Activated CD8-positive, alpha-beta memory T cell treated with anti-CD3 and anti-CD28 coated beads for 4 hours (primary cell): ENCODE data around the gene TIMM23B.
A peak's percentile ranks its signal among the peaks of the same experiment; 100 is the strongest.
"Not testable (repeated sequence)": the region's sequence is repeated elsewhere in the genome, so short reads cannot be mapped to it uniquely, and the experiment has no call there.

ENCODE experiments used
- DNase-seq, 2 donors: peaks; one replicate each; pipeline ENCODE4 v3.0.0-alpha.2; 2020; ENCODE audit warnings: low read depth in 2 of 2

The TIMM23B gene, protein sequence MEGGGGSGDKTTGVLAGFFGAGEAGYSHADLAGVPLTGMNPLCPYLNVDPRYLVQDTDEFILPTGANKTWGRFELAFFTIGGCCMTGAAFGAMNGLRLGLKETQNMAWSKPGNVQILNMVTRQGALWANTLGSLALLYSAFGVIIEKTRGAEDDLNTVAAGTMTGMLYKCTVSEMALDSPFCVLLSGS

DNA sequence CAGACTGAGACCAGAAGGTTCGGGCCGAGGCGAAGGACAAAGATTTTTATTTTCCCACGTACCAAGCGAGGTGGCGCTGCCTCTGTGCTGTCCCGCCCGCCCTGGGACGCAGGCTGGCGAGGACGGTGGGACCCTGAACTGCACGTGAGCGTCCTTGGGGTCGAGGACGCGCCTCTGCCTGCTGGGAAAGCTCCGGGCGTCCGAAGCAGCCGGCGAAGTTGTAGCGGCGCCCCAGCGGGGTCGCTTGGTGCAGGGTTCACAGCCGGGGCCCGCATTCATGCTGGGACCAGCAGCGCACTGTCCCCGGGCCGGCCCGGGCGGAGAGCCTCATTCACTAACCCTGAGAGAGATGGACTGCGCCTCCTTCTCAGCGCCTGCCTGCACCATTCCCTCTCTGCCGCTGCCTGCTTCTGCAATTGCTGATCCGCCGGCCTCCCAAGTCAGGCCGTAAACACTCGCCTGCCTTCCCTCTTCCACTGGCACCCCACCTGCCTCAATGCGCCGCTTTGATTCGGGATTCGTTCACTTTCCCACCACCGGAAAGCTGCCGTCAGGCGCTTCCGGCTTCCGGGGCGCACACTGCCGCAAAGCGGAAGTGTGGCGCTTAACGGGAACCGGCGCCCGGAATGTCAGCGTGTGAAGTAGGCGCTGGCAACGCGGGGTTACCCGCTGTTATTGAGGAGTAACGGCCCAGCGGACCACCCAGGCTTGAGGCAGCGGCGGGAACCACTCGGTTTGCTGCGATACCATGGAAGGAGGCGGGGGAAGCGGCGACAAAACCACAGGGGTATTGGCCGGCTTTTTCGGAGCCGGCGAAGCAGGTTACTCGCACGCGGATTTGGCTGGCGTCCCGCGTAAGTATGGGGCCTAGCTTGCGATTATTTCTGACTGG lies at the start of gene TIMM23B, which contains the start of gene PARG:
TSS of gene TIMM23B (plus strand) at position 607 of the 892 bp plus-strand sequence. CDS start at position 749, 142 bp downstream.
TSS of gene PARG (minus strand) at position 581 of the 892 bp plus-strand sequence. CDS start at position 279, 302 bp downstream.
- peak; percentile 57 to 62 for DNase-seq

DNA sequence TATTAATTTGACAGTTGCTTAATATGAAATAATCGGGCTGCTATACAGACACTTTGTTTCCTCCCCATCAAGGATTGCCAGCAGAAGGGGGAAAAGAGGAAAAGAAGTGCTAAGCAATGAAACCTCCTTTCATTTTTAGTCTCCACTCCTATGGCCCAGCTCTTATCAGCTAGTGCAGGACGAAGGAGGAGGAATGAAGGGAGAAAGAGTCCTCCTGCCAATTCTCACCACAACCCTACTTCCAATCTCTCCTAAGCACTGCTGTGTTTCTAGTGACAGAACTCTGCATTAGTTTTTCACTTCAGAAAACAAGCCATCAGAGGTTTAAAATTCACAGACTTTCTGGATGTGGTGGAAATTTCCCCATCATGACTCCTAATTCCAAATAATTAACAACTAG lies 41.9 kb upstream of the TIMM23B start:
- not testable (repeated sequence) for DNase-seq

DNA sequence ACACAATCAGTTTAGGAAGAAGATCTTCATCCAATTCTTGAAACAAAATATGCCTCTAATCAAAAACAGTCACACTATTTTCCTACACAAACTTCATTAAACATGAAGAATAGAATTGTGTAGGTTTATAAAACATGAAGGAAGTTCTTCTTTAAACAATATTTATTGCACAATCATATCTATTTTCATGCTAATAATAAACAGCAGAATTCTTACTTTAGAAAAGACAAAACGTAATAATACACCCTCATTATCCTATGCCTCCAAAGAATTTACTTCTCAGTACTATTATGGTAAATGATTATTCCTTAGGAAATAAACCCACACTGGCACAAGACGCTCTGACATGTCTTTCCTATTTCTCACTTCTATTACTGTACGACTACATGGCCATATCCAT lies 41.4 kb upstream of the TIMM23B start:
- DNase-seq: not testable (repeated sequence)

DNA sequence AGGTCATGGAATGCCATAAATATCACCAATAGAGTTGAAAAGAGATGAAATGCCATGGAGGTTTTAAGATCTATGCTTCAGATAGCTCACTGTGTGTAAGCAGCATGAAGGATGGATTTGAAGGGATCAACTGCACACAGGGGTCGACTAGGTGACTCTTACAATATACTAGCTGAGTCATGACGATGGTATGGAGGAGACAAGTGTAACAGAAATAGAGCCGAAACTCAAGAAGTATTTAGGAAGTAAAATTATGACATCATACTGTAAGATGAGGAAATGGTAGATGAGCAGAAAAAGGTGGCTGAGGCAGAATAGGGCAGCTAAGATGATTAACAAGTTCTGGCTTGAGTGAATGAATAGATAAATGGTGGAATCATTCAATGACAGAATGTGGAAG lies 38.0 kb upstream of the TIMM23B start:
- not testable (repeated sequence) for DNase-seq

DNA sequence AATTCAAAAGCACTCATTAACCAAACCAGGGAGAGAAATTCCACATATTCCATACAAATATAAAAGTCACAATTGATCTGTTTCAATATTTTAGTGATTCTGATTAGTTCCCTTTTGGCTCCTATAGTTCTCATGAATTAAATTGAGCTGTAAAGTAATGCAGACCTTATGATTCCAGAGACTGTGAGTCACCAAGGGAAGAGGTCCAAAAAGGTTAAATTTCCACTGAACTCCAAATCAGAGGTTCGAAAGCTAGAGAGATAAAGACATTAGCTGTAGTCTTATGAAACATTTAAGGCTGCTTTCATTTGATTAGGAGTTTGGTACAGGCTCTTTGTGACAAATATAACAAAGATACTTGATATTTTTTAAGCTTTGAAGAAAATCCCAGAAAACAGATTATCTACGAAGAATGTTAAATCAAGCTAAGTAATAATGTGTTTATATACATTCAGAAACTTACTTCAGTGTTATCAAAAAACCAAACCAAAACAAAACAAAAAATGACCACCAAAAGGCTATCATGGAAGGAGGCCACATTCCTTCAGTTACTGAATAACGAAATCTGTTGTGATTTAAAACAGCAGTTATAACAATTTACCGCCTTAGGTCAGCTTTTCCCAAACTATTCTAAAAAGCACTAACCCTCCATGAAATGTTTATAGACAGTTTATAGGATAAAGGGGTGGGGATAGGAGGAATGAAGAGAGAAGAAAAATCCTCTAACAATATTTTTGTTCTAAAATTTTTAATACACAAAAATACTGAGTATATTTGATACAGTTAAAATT lies 33.4 kb upstream of the TIMM23B start:
- not testable (repeated sequence) for DNase-seq

DNA sequence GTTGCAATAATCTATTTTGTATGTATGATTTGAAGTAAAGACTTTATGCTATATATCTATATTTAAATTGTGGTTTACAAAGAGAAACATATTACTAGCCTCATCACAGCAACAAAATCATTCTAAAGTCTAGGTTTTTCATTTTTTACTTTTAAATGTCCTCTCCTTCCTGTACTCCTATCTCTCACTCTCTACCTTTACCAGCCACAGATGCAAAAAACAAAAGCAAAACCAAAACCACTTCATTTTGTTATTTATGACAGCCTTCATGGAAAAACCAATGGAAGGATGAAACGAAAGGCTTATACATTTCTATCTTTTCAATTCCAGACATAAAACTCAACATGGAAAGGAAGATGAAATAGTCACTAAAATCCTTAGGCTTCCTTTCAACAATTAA lies 31.6 kb upstream of the TIMM23B start:
- DNase-seq: not testable (repeated sequence)

DNA sequence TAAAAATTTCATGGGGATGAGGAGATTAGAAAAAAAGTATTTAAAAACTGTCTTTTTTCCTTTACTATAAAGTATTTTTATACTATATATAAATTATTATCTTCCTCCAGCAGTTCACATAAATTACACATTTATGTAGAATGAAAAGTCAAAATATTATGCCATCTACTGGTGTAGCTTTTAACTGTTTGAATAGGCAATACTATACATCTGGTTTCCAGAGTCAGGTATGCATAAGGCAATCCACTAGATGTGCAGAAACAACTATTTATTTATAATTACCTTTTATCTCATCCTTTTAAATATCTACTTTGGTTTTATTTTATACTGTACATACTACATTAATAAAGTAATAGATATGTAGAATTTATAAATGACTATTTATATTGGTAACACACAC lies 25.4 kb upstream of the TIMM23B start:
- not testable (repeated sequence) for DNase-seq

DNA sequence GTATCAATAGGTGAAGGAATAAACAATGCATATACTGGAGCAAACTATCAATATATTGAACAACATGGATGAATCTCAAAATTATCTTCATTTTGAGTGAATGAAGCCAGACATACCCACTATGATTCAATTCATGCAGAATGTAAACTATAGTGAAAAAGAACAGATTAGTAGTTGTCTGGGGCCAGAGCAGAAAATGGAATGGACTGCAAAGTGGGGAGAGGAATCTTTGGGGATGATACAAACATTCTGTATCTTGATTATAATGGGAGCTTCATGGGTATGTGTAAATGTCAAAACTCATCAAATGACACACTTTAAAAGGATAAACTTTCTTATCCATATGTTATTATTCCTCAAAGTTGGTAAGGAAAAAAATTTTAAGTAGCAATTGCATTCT lies 23.9 kb upstream of the TIMM23B start:
- DNase-seq: not testable (repeated sequence)

DNA sequence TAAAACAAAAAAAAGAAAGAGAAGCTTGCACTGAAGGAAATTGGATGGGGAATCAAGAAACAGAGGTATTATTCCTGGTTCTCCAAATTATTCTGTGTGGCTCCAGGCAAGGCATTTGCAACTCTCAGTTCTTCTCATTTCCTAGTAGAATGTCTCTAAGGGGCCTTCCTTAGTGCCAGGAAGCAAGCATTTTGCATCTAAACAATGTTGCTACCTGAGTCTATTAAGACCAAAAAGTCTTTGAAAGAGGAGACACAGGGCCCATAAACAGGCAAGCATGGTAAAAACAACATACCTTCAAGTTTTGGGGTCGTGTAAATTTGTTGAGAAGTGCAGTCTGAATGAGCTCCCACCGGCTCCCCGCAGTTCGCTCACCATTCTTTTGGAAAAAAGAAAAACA lies 19.8 kb upstream of the TIMM23B start:
- not testable (repeated sequence) for DNase-seq

DNA sequence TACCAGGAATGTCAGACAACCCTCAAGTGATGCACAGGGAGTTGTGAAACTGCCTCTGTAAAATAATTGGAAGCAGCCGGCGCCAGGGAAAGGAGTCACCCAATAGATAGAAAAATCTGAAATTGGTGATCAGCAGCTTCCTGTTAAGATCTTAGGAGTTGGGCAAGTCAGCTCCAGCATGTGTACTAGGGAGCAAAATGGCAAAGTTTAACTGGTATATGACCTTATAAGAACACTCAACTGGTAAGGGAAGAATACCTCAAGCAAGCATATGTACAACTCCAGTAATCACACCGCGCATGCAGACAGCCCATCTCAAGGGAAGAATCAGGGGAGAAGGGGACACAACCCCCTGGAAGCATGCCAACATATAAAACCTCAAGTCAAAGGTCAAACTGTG lies 18.3 kb upstream of the TIMM23B start:
- not testable (repeated sequence) for DNase-seq

DNA sequence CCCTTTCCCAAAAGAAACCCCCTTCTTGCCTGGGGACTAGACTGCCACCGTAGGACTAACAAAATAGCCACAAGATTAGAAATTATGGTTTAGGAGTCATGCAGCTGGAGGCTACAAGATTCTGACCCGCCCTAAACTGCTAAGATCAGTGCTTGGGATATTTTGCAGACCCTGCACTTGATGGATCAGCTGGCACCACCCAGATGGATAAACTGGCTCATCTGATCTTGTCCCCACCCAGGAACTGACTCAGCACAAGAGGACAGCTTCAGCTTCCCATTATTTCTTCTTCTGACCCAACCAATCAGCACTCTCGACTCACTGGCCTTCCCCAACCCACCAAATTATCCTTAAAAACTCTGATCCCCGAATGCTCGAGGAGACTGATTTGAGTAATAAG lies 10.6 kb upstream of the TIMM23B start:
- DNase-seq: not testable (repeated sequence)

DNA sequence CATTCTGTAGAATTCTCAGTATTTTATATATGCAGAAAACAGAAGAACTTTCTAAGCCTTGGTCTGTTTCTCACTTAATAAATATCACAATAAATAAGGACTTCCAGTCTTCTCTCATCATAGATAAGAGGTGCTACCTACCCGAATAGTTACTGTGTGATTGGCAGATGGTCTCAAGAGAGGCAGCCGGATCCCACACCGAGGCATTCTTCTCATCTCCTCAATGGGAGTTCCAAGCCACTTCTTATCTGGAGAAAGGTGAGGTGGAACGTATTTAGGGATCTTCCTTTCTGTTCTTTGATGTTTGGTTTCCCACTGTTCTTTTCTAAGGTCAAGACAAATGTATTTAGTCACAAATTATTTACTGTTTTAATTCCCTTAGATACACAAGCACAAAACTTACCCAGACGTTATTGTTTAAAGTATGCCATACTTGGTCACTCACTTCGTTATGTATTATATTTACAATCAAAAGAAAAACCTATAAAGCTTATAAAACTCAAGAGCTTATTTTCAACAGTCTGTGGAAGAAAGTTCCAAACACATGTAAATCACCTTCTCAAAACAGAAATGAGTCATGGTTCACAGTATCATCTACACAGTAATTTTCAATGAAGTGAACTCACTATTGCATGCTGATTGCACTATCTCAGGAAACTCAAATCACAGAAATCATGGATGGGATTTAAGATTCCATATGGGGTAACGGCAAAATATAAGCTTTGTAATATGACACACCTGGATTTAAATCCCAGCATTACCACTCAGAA lies 9.7 kb upstream of the TIMM23B start:
- not testable (repeated sequence) for DNase-seq

DNA sequence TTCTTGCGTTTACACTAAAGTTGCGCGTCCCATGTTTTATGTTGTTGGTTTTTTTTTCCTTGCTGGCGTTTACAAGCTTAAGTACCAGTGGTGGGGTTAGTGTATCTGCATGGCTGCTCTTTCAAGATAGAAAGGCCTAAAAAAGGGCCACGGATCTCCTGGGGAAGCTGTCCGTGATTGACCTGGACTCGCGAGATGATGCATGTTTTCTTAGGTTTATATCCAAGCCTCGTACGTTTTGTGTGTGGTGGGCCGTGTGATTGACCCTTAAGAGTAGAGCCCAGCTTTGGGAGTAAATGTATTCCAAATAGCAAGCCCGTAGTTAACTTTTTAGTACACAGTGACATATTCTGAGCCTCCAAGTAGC lies 469 bp downstream of the TIMM23B start:
- DNase-seq: not testable (repeated sequence)

DNA sequence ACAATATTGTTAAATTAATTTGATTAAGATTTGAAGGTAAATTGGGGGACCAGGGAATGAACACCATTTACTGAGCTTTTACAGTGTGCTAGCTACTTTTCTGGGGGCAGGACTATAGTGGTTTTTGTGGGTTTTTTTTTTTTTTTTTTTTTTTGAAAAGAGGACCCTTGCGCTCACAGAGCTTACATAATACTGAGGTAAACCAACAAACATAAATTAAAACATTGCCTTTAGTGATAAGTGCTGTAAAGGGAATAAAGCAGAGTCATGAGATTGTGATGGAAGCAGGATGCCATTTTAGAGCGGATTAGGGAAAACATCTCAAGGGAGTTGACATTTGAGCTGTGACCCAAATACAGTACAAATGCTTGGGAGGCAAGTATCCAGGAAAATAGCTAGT lies 1.8 kb downstream of the TIMM23B start:
- DNase-seq: not testable (repeated sequence)

DNA sequence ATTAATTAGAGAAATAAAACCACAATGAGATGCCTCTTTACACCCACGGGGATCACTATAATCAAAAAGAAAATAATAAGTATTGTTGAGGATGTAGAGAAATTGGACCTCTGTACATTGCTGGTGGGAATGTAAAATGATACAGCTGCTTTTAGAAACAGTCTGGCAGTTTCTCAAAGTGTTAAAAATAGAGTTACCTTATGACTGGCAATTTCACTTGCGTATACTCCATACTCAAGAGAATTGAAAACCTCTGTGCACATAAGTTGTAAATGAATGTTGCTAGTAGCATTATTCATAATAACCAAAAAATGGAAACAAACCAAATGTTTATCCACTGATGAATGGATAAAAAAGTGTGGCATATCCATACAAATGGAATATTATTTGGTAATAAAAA lies 6.3 kb downstream of the TIMM23B start:
- DNase-seq: not testable (repeated sequence)

DNA sequence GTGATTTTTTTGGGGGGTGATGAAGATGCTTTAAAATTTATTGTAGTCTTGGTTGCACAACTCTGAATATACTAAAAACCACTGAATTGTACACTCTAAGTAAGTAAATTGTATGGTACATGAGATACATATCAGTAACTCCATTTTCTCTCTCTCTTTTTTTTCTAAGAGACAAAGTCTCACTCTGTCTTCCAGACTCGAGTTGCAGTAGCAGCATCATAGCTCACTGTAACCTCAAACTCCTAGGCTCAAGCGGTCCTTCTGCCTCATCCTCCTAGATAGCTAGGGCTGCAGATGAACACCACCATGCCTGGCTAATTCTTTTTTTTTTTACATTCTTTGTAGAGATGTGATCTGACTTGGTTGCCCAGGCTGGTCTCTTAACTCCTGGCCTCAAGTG lies 6.9 kb downstream of the TIMM23B start:
- DNase-seq: not testable (repeated sequence)

DNA sequence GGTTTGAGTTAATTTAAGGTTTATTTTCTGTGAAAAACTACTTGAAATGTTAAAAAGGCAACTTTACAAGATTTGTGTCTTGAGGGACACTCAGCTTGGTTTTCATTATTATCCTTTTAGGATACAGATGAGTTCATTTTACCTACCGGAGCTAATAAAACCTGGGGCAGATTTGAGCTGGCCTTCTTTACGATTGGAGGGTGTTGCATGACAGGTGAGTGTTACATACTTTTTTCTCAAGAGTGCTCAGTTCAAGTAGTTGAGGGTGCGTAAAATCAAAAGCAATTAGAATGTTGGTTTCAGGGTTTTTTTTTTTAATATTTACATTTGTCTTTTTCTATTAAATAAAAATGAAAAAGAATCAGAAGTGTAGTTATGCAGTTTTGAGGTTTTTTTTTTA lies 10.2 kb downstream of the TIMM23B start:
- DNase-seq: not testable (repeated sequence)

DNA sequence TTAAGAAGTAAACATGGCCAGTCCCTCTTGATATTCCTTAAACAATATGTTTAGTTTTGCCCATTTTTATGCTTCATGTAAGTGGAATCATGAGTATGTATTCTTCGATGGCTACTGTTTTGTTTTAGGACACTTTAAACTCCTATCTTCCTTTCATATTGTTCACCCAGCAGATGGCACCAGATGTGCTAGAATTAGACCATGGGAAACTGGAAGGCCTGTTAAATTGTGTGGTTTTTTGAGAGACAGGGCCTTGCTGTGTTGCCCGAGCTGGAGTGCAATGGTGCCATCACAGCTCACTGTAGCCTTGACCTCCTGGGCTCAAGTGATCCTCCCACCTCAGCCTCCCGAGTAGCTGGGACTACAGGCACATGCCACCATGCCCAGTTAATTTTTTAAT lies 11.3 kb downstream of the TIMM23B start:
- not testable (repeated sequence) for DNase-seq

DNA sequence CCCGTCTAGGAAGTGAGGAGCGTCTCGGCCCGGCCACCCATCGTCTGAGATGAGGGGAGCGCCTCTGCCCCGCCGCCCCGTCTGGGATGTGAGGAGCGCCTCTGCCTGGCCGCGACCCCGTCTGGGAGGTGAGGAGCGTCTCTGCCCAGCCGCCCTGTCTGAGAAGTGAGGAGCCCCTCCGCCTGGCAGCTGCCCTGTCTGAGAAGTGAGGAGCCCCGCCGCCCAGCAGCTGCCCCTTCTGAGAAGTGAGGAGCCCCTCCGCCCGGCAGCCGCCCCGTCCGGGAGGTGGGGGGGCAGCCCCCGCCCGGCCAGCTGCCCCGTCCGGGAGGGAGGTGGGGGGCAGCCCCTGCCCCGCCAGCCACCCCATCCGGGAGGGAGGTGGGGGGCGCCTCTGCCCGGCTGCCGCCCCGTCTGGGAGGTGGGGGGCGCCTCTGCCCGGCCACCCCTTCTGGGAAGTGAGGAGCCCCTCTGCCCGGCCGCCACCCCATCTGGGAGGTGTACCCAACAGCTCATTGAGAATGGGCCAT lies 28.5 kb downstream of the TIMM23B start:
- not testable (repeated sequence) for DNase-seq

DNA sequence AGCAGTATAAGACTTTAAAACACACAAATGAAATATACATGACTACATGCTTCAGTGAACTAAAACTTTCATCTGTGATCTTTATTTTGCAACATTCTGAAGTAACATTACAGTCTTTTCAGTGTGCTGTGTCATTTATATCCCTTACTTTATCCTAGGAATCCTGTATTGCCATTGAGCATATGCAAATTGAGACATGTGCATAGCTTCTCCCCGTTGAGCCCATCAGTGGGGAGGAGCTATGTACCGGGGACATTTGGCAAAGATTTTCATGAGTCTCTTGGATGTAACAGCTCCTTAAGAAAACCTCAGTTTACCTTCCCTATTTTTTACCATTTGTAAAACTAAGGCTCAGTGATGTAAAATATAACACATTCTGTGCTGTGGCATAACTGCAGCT lies 29.6 kb downstream of the TIMM23B start:
- not testable (repeated sequence) for DNase-seq

DNA sequence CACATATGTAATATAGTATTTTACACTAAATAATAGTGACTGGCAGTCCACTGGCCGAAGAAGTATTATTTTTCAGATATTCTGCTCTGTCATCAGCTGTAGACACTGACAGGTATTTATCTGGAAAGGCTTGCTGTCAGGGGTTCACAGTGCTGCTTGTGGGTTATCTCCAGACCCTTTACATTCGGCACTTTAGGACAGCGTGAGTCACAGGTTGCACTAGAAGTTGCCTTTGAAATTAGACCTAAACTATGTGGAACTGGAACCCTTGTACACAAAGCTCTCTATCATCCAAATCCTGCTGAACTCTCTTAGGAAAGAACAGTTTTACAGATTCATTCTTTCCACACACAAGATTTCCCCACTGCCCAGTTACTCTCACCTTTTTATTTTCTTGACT lies 30.2 kb downstream of the TIMM23B start:
- not testable (repeated sequence) for DNase-seq
